Measurements from ENCODE around the gene STARD5. TPM values are rescaled to one million over a fixed set of nuclear protein-coding genes. Genes with fewer than 3 reads are reported as not detected.

The STARD5 gene
- total RNA-seq, 1 donor from 2014 or later, result 2.5 TPM

GRCh38 chr15:81317642-81318017 is 6.3 kb downstream of the STARD5 start:
- Histone ChIP-seq H3K9me3 (replicated peaks) (no peaks in the 10 kb centered on the region), H3K4me1 (peaks cover 15% of the 10 kb centered on the region), H3K36me3 (peaks cover 24% of the 10 kb centered on the region), H3K27me3 (ENCODE audit: low read depth) (no peaks in the 10 kb centered on the region), H3K4me3 (no peak overlapping the region), H3K27ac (replicated peaks) (no peak overlapping the region)
- no peak for TF ChIP-seq CTCF (IDR thresholded peaks at IDR 0.05; ENCODE audit: borderline replicate concordance)
- no peak for DNase-seq
- intact Hi-C loops (cut with micrococcal nuclease), result no loop called here

- Histone ChIP-seq H3K36me3 (peaks cover 34% of the 10 kb centered on the region), H3K9me3 (replicated peaks) (no peaks in the 10 kb centered on the region)
- intact Hi-C loops (cut with micrococcal nuclease), result no loop called here
Observed at GRCh38 chr15:81316267-81316666, 7.7 kb downstream of the STARD5 start.

GRCh38 chr15:81315452-81316175 is 8.3 kb downstream of the STARD5 start:
- TF ChIP-seq CTCF (IDR thresholded peaks at IDR 0.05; ENCODE audit: borderline replicate concordance), result no peak
- Histone ChIP-seq H3K27ac (replicated peaks) (no peak overlapping the region), H3K9me3 (replicated peaks) (no peaks in the 10 kb centered on the region), H3K27me3 (ENCODE audit: low read depth) (no peaks in the 10 kb centered on the region), H3K4me3 (no peak overlapping the region), H3K4me1 (peaks cover 26% of the 10 kb centered on the region), H3K36me3 (peaks cover 34% of the 10 kb centered on the region)
- intact Hi-C loops (cut with micrococcal nuclease), result no loop called here
- DNase-seq, result no peak

More at GRCh38 chr15:81316267-81316666, 7.7 kb downstream of the STARD5 start:
- Histone ChIP-seq H3K4me3 (no peak overlapping the region), H3K27ac (replicated peaks) (no peak overlapping the region), H3K4me1 (peaks cover 23% of the 10 kb centered on the region), H3K27me3 (ENCODE audit: low read depth) (no peaks in the 10 kb centered on the region)
- no peak for TF ChIP-seq CTCF (IDR thresholded peaks at IDR 0.05; ENCODE audit: borderline replicate concordance)
- DNase-seq, result no peak

GRCh38 chr15:81314378-81314777 is 9.6 kb downstream of the STARD5 start:
- Histone ChIP-seq H3K4me3 (no peak overlapping the region), H3K4me1 (peaks cover 30% of the 10 kb centered on the region), H3K27me3 (ENCODE audit: low read depth) (no peaks in the 10 kb centered on the region), H3K9me3 (replicated peaks) (no peaks in the 10 kb centered on the region), H3K36me3 (peaks cover 34% of the 10 kb centered on the region), H3K27ac (replicated peaks) (no peak overlapping the region)
- no peak for DNase-seq
- TF ChIP-seq CTCF (IDR thresholded peaks at IDR 0.05; ENCODE audit: borderline replicate concordance), result no peak
- intact Hi-C loops (cut with micrococcal nuclease), result no loop called here

GRCh38 chr15:81313686-81314085 is 10.3 kb downstream of the STARD5 start:
- Histone ChIP-seq H3K9me3 (replicated peaks) (no peaks in the 10 kb centered on the region), H3K4me3 (no peak overlapping the region), H3K36me3 (peaks cover 33% of the 10 kb centered on the region), H3K27me3 (ENCODE audit: low read depth) (no peaks in the 10 kb centered on the region), H3K4me1 (peaks cover 30% of the 10 kb centered on the region), H3K27ac (replicated peaks) (peak overlapping the region; percentile 66)
- intact Hi-C loops (cut with micrococcal nuclease), result no loop called here
- no peak for DNase-seq
- TF ChIP-seq CTCF (IDR thresholded peaks at IDR 0.05; ENCODE audit: borderline replicate concordance), result no peak
